ENCODE results near the gene ASTN2.

DNA sequence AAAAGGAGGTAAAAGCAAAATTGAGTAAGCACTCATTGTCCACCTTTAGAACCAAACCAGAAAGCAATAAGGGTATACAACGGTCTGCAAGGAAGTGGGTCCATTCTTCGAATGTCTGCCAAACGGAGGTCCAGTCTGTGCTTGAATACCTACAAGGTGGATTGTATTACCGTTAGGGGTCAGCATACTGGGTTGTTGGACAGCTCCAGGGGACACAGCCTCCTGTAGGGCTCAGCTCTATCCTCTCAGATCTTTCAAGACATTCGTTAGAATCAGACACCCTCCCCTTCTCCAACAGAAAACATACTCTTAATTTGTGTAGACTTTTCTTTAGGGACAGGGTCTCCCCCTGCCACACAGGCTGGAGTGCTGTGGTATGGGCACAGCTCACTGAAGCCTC, 5.5 kb downstream of the ASTN2 start:
- TF ChIP-seq EZH2phosphoT487 (IDR thresholded peaks at IDR 0.05; ENCODE audit: insufficient read depth, low read depth) (no peak), EZH2 (IDR thresholded peaks at IDR 0.05; ENCODE audit: insufficient read depth, poor library complexity, severe bottlenecking) (no peak)

Data from GM23248 (cell line).